SJCRH30 (cell line): ENCODE measurements around the gene POTEB3. TPM values are rescaled to one million over a fixed set of nuclear protein-coding genes. Genes with fewer than 3 reads are reported as not detected.
"Not testable (repeated sequence)": the region's sequence is repeated elsewhere in the genome, so short reads cannot be mapped to it uniquely, and the experiment has no call there.

ENCODE experiments used
- DNase-seq, 2 experiments: peaks; one replicate each; pipeline ENCODE4 v3.0.0-alpha.2; 2015 to 2020
- H3K27ac ChIP-seq: fragments of 250-450 bp; sonication (Bioruptor Pico); 2 replicates; pipeline ENCODE4 v1.5.1; 2020; ENCODE audit warnings: mild to moderate bottlenecking, moderate library complexity
- H3K27me3 ChIP-seq: fragments of 250-450 bp; sonication (Bioruptor Pico); 2 replicates; pipeline ENCODE4 v1.5.1; 2020; ENCODE audit warnings: mild to moderate bottlenecking, moderate library complexity
- H3K36me3 ChIP-seq: fragments of 250-450 bp; sonication (Bioruptor Pico); 2 replicates; pipeline ENCODE4 v1.5.1; 2020; ENCODE audit warnings: mild to moderate bottlenecking, moderate library complexity
- H3K4me1 ChIP-seq: fragments of 250-450 bp; sonication (Bioruptor Pico); 2 replicates; pipeline ENCODE4 v1.5.1; 2020; ENCODE audit warnings: mild to moderate bottlenecking, moderate library complexity
- H3K4me3 ChIP-seq: fragments of 250-450 bp; sonication (Bioruptor Pico); 2 replicates; pipeline ENCODE4 v1.5.1; 2020; ENCODE audit warnings: mild to moderate bottlenecking, moderate library complexity
- H3K9me3 ChIP-seq: fragments of 250-450 bp; sonication (Bioruptor Pico); replicated peaks from 2 replicates; pipeline ENCODE4 v1.5.1; 2020; ENCODE audit warnings: mild to moderate bottlenecking, moderate library complexity
- total RNA-seq: library from RNA; depleted of rRNA; stranded (reverse); fragments of >200 nt; shearing (Covaris generic); gene quantifications from 2 replicates; pipeline ENCODE4 v1.2.3, GENCODE V29; 2014; rRNA removed

Gene POTEB3
- not detected in 2 replicates for total RNA-seq

GRCh38 chr15:21440399-21440798 lies at the start of gene POTEB3:
TSS of gene POTEB3 (minus strand) at chr15:21440499. CDS start at chr15:21440011, 488 bp downstream.
- not testable (repeated sequence) for H3K4me3 ChIP-seq, DNase-seq, H3K27ac ChIP-seq, H3K27me3 ChIP-seq, H3K4me1 ChIP-seq, H3K9me3 ChIP-seq, H3K36me3 ChIP-seq

DNA sequence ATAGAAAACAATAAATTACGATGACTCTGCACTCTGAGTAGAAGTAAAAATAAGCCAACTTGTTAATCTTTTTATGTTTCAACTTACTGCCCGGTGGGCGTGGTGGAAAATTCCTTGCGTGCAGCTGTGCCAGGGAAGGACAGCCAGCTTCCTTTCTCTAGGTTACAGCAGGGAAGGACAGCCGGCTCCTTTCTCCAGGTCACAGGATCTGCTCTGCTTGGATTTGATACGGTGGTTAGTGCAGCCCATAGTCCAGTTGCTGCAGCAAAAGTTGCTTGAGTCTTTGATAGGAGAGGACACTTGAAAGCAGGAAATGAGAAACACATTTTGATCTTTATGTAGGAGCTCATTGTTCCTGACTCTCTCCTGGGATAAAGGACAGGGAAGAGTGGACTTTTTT lies 13.4 kb upstream of the POTEB3 start:
- not testable (repeated sequence) for DNase-seq, H3K27ac ChIP-seq, H3K36me3 ChIP-seq, H3K9me3 ChIP-seq, H3K4me3 ChIP-seq, H3K4me1 ChIP-seq, H3K27me3 ChIP-seq

- not testable (repeated sequence) for H3K9me3 ChIP-seq, H3K4me3 ChIP-seq, H3K36me3 ChIP-seq, H3K27ac ChIP-seq, H3K4me1 ChIP-seq, DNase-seq, H3K27me3 ChIP-seq
Measured at GRCh38 chr15:21451920-21452563, 11.7 kb upstream of the POTEB3 start.

GRCh38 chr15:21451487-21451886 lies 11.2 kb upstream of the POTEB3 start:
- not testable (repeated sequence) for H3K36me3 ChIP-seq, H3K9me3 ChIP-seq, H3K27ac ChIP-seq, H3K4me3 ChIP-seq, DNase-seq, H3K27me3 ChIP-seq, H3K4me1 ChIP-seq

GRCh38 chr15:21407366-21407765 lies 32.9 kb downstream of the POTEB3 start:
- H3K4me3 ChIP-seq, H3K9me3 ChIP-seq, H3K36me3 ChIP-seq, H3K27me3 ChIP-seq, DNase-seq, H3K27ac ChIP-seq, H3K4me1 ChIP-seq: not testable (repeated sequence)

GRCh38 chr15:21401531-21401930 lies 38.8 kb downstream of the POTEB3 start:
- not testable (repeated sequence) for H3K27me3 ChIP-seq, H3K27ac ChIP-seq, H3K36me3 ChIP-seq, H3K9me3 ChIP-seq, H3K4me3 ChIP-seq, H3K4me1 ChIP-seq, DNase-seq

GRCh38 chr15:21399111-21399510 lies 41.2 kb downstream of the POTEB3 start:
- not testable (repeated sequence) for H3K27ac ChIP-seq, H3K27me3 ChIP-seq, DNase-seq, H3K9me3 ChIP-seq, H3K4me3 ChIP-seq, H3K4me1 ChIP-seq, H3K36me3 ChIP-seq

DNA sequence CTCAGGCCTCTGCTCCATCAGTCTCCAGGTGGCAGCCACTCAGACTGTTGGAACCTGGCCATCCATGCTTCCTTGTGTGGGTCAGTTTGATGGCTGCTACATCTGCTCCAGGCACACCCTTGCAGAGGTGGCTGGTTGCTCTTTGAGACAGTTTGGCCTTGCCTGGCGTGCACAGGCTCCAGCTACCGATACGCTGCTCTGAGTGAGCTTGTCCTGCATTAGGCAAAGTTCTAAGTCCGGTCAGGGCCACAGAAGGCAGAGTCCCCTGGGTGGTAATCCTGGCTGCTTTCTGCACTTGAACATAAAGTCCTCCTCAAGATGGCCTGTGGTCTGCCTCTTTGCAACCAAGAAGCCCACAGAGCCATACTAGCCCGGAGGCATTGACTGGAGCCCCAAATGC lies 41.8 kb downstream of the POTEB3 start:
- not testable (repeated sequence) for DNase-seq, H3K27me3 ChIP-seq, H3K9me3 ChIP-seq, H3K27ac ChIP-seq, H3K4me3 ChIP-seq, H3K4me1 ChIP-seq, H3K36me3 ChIP-seq

DNA sequence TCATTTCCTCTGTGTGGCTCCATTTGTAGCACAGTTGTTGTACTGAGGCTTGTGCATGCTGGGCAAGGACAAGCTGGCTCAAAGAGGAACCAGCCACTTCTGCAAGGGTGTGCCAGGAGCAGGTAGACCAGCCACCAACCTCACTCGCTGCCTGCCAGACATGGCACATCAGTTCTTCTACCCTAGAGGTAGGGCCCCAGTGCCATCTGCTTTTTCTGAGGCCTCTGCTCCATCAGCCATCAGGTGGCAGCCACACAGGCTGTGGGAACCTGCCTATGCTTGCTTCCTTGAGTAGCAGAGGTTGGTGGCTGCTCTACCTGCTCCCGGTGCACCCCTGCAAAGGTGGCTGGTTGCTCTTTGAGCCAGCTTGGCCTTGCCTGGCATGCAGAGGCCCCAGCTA lies 42.6 kb downstream of the POTEB3 start:
- not testable (repeated sequence) for H3K36me3 ChIP-seq, H3K27ac ChIP-seq, H3K9me3 ChIP-seq, H3K4me3 ChIP-seq, DNase-seq, H3K4me1 ChIP-seq, H3K27me3 ChIP-seq

DNA sequence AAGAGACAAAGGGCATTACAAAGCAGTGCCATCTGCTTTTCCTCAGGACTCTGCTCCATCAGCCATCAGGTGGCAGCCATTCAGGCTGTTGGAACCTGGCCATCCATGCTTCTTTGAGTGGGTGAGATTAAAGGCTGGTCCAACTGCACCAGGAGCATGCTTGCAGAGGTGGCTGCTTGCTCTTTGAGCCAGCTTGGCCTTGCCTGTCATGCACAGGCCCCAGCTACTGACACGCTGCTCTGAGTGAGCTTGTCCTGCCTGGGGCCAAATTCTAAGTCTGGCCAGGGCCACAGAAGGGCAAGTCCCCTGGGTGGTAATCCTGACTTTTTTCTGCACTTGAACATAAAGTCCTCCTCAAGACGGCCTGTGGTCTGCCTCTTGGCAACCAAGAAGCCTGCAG lies 43.1 kb downstream of the POTEB3 start:
- not testable (repeated sequence) for H3K4me1 ChIP-seq, H3K27me3 ChIP-seq, H3K4me3 ChIP-seq, H3K9me3 ChIP-seq, H3K27ac ChIP-seq, DNase-seq, H3K36me3 ChIP-seq

GRCh38 chr15:21385961-21386360 lies 54.3 kb downstream of the POTEB3 start:
- H3K27ac ChIP-seq, H3K27me3 ChIP-seq, DNase-seq, H3K9me3 ChIP-seq, H3K36me3 ChIP-seq, H3K4me3 ChIP-seq, H3K4me1 ChIP-seq: not testable (repeated sequence)

GRCh38 chr15:21383866-21384485 lies 56.3 kb downstream of the POTEB3 start:
- H3K36me3 ChIP-seq, H3K9me3 ChIP-seq, H3K4me1 ChIP-seq, H3K27ac ChIP-seq, DNase-seq, H3K27me3 ChIP-seq, H3K4me3 ChIP-seq: not testable (repeated sequence)

GRCh38 chr15:21373682-21374081 lies 66.6 kb downstream of the POTEB3 start:
- not testable (repeated sequence) for H3K27me3 ChIP-seq, DNase-seq, H3K4me1 ChIP-seq, H3K36me3 ChIP-seq, H3K4me3 ChIP-seq, H3K9me3 ChIP-seq, H3K27ac ChIP-seq

DNA sequence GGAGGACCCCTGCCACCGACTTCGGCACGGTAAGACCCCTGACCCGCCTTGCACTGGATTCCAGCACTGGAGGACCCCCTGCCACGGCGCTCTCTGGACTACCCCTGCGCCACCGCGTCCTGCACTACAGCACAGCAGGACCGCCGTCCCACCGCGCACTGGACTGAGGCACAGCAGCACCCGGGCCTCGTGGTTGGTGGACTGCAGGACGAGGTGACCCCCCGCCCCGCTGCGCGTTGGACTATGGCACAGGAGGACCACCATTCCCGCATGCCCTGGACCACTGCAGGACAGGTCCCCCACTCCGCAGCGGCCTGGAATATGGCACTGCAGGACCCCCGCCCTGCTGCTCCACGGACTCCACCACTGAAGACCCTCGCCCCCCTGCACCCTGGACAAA lies 71.1 kb downstream of the POTEB3 start:
- H3K4me3 ChIP-seq, H3K9me3 ChIP-seq, H3K27me3 ChIP-seq, H3K4me1 ChIP-seq, H3K27ac ChIP-seq, DNase-seq, H3K36me3 ChIP-seq: not testable (repeated sequence)

DNA sequence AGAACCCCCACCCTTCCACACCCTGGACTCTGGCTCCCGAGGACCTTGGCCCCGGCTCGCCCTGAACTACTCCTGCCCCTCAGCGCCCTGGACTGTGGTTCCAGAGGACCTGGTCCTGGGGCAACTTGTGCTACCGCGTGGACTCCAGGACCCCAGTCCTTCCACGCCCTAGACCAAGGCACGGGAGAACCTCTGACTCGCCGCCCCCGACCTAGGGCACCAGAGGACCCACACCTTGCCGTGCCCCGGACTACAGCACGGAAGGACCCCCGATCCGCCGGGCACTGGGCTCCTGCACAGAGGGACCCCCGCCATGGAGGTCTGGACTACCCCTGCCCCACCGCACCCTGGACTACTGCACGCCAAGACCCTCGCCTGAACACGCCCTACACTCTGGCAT lies 71.7 kb downstream of the POTEB3 start:
- H3K27ac ChIP-seq, H3K4me3 ChIP-seq, H3K36me3 ChIP-seq, H3K27me3 ChIP-seq, H3K9me3 ChIP-seq, DNase-seq, H3K4me1 ChIP-seq: not testable (repeated sequence)
